ENCODE results near the gene OR6S1.

OR6S1 gene, protein sequence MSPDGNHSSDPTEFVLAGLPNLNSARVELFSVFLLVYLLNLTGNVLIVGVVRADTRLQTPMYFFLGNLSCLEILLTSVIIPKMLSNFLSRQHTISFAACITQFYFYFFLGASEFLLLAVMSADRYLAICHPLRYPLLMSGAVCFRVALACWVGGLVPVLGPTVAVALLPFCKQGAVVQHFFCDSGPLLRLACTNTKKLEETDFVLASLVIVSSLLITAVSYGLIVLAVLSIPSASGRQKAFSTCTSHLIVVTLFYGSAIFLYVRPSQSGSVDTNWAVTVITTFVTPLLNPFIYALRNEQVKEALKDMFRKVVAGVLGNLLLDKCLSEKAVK

DNA sequence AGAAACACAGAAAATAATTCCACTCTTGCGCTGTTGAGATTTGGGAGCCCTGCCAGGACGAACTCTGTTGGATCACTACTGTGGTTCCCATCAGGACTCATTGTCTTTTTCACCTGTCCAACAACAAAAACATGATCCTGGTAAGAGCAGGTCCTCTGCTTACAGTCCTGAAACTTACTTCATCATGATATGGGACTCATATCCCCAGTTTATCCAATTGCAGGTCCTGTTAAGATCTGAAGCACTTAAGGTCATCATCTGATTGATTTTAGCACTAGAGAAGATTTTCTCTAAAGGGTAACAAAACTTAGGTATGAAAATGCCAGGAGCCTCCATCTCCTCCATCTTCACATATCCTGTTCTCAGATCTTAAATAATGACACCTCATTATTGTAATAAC, at the start of gene OR6S1:
OR6S1 (minus strand) TSS at position 101 of the 400 bp plus-strand sequence; CDS start at position 101, 0 bp downstream.
- DNase-seq (ENCODE audit: low spot score), result no peak

DNA sequence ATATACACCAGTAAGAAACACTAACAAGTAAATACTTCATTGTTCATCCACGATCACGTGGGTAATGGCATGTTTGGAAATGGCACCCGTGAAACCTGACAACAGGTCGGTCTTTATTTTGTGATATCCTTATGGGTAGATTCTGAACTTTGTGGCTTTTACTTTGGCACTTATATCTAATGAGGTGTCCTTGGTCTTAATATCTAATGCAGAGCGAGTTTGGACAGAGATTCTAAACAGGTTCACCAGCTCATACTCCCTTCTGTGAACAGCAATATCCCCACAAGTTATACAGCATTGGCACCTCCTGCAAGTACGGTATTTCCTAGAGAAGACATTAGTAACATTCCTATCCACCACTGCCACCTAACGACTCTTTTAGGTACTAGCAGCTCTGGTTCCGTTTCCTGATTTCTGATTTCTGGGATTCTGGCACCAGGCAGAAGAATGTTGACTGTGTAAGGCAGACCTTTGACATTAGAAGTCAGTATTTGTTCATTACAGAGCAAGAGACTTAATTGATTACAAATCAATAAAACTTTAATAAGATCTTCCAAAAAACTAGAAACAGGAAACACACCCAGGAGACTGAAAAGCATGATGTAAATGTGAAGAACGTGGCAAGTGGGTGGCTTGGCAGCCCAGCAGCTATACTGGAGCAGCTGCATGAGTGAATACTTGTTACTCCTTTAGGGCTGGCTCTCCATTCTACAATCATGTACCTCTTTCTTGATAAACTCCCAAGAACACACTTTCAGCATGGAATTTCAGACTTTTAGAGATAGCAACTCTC, 49.6 kb upstream of the OR6S1 start:
- peak; percentile 84 for DNase-seq (ENCODE audit: low spot score)

DNA sequence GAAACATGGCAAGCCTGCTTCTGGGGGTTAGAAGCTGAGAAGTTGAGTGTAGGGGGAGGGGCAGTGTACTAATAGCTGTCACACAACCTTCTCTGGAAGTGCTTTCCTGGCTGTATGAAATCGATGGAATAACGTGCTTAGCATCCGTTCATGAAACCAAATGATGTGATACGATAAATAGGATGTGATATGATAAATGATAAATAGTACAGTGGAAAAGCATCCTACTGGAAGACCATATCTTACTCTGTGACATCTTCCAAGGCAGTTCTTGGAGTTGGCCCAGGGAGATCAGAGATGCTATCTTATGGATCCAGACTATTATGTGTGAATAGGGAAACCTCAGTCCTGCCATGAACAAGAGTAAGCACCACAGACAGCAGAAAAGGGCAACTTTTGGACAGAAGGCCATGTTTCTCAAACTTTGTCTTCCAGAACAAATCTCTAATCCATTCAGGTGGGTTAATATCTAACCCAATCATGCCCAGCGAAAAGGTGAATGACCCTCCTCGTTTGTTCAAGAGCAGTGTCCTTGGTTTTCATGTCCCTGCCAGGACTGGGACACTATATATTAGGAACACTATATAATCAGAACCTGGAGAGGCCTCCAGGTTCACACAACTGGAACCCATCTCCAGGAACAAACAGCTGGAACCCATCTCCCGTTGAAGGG, 46.8 kb upstream of the OR6S1 start, which contains the start of gene ANG:
ANG (plus strand) TSS at position 598 of the 673 bp plus-strand sequence. CDS start 4,801 bp downstream, outside the sequence.
- DNase-seq (ENCODE audit: low spot score), result no peak

DNA sequence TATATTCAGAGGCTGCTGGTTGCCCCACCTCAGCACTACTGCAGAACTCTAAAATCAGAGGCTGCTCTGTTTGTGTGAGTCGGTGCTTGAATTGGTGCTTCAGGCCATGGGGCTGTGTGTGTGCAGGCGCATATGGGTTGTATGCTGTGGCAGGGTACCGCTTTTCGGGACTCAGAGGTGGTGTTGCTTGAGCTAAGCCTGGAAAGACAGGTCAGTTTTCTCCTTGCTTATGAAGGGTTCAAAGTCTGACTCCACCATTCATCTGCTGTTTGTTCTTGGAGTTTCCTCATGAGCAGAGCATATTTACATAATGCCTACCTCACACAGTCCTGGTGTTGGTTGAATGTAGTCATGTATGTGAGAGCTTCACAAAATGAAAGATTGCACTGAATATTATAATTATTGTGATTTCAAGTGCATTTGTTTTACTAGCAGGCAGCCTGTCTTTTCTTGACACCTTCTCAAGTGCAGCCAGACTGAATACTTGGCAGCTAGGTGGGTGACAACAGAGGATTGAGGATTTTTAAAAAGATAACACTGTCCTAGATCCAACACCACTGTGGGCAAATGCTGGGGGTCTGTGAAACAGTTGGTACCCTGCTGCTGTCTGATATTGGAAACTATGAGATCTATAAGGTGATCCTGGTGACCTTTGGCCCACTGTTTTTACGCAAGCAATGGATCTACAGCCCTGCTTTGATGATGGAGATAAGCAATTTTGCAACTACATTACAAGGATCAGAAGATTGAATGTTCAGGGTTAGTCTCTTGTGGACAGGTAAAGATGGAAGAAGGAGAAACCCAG, 46.1 kb upstream of the OR6S1 start:
- DNase-seq (ENCODE audit: low spot score), result peak; percentile 56

DNA sequence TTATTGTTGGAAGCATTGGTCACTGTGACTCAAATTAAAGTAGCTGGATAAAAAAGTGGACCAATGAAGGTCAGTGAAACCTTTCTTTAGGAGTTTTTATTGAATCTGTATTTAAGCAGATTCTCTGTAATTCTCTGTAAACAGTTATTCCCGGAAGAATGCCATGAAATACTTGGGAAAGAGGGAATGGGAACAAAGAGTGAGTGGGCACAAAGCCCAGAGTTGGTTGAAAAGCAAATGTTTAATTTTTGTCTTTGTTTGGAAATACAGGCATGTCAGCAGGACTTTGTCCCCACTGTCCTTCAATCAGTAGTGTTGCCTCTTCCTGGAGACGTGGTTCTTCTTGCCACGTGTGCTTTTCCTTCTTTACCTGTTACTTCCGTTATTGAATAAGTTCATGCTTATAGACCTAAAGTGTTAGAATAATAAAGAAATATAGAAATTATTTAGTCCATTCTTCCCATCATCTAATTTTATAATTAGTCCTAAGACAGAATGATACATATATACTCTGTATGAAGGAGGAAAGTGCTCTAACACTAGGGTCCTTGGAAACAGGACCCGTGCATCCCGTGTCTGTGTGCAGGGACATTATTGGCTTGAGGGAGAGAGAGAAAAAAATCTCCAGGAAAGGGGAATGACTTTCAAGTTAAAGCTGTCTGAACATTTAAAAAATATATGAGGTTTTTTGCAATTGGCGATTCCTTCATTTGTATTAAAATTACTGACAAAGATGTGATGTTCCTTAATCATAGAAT, 45.1 kb upstream of the OR6S1 start:
- peak; percentile 41 for DNase-seq (ENCODE audit: low spot score)

DNA sequence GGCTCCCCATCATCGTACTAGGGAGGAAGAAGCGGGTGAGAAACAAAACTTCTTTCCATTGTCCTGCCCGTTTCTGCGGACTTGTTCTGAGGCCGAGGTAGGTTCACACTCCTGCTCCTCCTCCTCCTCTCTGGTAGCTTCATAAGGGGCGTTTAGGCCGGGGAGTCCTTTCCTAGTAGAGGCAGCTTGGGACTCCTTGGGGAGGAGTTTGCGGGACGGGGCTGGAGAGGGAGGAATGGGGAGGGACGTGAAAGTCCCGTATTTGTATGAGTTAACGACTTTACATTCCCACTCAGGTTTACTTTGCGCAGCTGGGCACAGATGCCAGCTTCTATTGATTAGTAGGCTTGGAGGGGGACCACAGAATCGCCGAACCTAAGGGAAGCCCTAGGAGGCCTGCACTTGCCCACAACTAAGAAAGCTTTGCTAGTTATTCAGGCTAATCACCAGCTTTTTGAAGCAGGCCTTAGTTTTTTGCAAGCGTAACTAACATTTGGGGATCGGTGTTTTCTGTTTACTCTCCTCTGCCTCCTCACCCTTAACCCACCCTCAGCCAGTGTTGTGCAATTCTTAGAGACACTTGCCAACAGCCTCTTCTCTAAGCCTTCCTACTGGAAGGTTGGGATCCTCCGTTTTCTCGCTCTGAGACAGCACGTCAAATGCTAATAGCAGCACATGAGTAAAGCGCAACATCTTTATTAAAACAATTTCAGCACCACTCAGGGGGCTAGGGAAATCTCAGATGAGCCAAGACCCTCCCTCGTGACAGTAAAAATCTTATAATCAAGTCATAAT, 43.4 kb upstream of the OR6S1 start:
- DNase-seq (ENCODE audit: low spot score), result peak; percentile 38

DNA sequence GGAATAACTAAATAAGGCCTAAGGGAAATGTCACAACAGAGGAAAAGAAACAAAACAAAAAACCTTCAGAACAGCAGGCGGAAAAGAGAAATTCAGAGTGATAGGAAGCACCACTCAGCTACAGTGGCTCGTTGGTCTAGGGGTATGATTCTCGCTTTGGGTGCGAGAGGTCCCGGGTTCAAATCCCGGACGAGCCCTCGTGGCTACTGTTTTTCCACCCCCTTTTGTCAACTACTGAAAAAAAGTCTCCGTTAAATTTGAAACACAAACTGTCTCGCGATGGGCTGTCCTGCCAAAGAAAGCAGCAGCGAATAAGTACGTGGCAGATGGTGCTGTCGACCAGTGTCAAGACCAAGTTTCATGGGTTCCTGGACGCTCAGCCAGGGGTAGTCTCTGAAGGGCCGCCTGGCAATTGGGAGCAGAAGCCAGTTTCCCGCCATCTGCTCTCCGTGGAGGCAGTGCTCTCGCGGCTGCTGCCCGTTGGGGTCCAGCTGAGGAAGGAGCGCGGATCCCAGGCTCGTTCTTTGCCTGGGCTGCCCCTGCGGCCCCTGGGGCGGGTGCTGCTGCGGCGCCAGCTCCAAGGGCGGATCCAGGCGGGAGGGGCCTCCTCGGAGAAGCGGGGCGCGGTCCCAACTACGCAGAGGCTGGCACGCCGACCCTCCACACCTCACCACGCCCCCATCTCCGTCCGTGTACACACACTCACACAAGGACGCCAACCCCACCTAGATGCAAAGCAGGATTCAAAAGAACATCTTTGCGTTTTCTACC, 42.6 kb upstream of the OR6S1 start, which contains the start of gene RNASE4:
RNASE4 (plus strand) TSS at position 670 of the 771 bp plus-strand sequence. CDS start 14,812 bp downstream, outside the sequence.
- DNase-seq (ENCODE audit: low spot score), result peak; percentile 79

DNA sequence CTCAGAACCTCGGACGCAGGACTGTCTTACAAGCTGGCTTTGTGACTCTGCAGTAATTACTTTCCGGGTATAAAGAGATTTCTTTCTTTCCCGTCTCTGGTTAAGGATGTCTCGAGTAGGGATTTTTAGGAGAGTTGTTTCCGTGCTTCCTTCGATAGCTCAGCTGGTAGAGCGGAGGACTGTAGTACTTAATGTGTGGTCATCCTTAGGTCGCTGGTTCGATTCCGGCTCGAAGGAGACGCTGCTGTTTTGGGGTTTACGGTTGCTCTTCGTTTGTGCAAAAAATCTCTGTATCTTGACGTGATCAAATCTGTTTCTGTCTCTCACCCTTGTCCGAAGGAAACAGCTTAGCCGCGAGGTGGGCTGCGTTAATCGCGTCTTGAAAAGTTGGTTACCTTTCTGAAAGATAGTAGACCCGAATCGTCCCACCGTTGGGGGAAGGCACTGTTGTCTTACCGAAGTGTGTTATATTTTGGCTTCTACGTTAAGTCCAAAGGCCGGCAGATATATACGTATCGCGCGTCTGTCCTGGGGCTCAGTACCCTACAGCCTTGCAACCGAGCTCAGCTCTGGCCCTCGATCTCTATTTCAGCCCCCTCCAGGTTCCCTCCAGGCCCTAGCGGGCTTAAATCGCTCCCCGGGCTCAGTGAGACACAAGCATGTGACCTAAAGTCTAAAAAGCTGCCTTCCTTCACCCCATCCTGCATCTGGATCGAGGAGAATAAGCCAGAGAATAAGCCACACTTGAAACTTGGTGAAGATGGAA, 41.8 kb upstream of the OR6S1 start:
- peak; percentile 88 for DNase-seq (ENCODE audit: low spot score)

DNA sequence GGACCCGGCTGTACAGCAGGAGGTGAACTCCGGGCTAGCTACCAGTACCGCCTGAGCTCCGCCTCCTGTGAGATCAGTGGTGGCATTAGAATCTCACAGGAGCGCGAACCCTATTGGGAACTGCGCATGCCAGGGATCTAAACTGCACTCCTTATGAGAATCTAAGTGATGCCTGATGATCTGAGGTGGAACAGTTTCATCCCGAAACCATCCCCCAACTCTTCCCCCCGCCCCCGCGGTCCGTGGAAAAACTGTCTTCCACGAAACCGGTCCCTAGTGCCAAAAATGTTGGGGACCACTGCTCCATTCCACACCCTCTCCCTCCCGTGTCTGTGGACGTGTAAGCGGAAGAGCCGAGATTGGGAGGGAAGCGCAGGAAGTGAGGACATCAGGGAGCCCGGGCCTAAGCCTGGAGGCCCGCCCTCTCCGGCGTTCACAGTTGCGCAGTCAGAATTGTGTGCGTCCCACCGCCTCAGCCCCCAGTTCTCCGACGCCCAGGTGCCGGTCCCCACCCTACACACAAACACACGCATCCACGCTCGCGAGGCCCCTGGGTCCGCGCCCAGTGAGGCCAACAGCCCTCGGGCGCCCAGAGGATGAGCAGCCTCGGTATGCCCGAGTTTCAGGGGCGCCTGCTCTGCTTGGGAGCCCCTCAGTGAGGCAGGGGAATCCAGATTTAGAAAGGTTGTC, 41.1 kb upstream of the OR6S1 start:
- DNase-seq (ENCODE audit: low spot score), result peak; percentile 92

DNA sequence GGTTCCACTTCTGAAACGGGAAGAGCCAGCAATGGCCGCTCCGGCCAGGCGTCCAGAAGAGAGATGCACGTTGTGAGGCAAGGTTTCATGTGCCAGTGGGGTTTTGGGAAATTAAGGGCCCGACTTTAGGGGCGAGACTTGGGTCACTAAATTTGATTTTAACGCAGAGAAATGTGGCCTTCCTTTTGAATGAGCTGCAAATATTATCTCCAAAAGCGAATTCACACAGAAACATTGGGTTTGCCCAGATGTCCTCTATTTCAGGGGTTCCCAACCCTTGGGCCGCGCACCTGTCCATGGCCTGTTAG, 40.6 kb upstream of the OR6S1 start:
- DNase-seq (ENCODE audit: low spot score), result no peak

DNA sequence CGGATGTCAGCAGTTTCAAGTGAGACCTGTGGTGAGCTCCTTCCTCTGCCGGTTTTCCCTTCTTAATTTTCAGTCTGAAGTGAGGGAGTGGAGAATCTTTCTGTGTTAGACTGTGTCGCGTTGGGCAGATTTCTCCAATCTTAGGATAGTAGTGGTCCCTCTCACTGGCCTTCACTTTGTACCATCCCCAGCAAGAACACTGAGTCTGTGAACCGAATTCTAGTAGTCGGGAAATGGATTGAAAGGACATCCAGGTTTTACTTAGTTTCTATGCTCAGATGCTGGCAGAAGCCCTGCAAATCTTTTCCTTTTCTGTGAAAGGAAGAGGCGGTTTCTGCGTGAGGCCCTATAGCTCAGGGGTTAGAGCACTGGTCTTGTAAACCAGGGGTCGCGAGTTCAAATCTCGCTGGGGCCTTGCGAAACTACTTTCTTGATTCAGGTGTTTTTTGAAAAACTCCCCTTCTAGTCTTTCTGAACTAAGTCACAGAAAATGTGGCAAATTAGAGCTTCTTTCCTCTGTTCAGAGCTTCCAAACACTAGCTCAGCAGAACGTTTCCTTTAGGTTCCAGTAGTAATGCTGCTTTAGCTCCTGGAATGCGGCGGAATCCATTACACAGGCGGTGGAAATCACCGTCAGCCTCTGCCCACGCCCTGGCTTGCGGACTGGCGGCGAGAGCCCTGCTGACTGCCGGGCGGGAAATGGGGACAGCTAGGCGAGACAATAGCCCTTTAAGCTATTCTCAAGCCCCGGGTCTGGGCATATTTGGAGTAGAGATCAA, 40.0 kb upstream of the OR6S1 start:
- DNase-seq (ENCODE audit: low spot score), result peak; percentile 86

DNA sequence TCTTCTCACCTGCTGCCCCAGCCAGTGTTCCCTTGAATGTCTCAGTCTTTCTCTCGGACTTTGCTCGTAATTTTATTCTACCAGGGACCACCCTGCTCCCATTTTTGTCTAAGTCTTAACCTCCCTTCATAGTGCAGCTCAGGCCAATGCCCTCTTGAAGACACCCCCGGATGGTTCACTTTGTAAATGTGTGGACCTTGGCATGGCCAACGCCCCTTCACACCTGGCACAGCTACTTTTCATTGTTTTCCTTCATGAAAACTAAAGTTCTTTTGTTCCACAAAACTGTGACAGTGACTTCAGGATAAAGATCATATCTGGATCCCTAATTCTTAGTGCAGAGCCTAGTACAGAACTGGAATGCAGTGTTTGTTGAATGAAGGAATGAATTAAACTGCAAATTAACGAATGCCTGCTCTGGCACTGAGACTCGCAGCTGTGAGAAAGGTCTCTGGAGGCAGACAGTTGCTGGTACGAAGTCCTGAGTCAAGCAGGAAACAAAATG, 39.4 kb upstream of the OR6S1 start:
- DNase-seq (ENCODE audit: low spot score), result no peak

DNA sequence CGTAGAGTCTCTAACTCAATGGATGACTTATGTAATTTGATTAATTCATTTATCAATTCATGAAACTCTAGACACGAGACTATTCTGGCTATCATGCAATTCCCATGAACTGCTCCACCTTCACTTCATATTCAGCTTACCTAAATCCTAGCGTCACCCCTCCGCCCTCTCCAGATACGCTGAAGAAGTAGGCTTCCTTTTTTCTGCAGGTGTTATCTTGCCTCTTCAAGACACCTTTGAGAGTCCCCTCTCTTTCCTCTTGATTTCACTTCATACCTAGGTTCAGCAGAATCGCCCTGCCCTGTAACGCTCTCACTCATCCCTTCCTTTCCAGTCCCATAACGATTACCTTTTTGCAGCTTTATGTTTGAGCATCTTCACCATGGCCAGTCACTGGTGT, 38.9 kb upstream of the OR6S1 start:
- no peak for DNase-seq (ENCODE audit: low spot score)

DNA sequence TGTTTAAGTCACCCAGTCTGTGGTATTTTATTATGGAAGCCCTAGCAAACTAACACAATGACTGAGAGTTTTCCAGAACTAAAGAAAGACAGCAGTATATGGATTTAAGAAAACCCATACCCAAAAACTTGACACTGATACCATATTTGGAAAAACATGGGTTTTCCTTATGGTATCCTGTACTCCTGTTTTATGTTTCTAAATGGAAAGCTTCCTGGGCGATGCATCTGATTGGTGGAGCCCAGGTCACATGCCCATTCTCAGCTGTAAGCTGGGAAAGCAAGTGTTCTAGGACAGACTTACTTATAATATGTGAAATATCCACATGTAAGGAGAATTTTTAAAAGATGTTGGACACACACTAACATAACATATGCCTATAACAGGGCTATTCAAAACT, 38.4 kb upstream of the OR6S1 start:
- DNase-seq (ENCODE audit: low spot score), result peak; percentile 59

DNA sequence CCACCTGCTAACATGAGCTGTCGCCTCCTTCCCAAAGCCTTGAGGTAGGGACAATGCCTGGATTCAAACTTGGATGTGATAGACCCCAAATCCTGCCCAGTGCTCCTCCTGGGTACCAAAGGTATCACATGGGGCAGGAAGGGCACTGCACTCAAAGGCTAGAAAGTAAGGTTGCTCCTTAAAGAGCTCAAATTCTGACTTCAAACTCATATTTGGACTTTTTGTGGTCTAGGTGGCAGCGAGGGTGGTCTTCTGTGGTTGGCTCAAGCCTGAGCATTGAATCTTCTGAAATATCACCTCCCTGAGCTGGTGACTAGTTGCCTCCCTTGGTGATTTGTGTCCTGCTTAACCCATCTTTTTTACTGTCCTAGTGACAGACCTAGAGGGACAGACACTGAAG, 34.6 kb upstream of the OR6S1 start:
- no peak for DNase-seq (ENCODE audit: low spot score)

DNA sequence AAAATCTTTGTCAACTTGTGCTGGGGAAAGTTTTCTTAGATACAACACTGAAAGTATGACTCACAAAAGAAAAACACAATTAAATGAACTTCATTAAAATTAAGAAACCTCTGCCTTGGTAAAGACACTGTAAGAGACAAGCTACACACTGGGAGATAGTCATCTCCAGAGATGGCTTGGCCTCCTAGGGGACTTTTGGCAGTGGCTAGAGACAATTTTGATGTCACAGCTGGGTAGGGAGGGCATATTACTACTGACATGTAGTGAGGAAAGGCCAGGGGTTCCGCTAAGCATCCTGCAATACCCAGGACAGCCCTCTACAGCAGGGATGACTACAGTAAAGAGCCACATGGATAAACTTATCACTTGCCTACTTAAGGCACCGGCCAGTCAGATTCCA, 34.2 kb upstream of the OR6S1 start:
- no peak for DNase-seq (ENCODE audit: low spot score)
